ENCODE data around the gene HNRNPC.
"Not testable (repeated sequence)": the region's sequence is repeated elsewhere in the genome, so short reads cannot be mapped to it uniquely, and the experiment has no call there.

Gene HNRNPC

DNA sequence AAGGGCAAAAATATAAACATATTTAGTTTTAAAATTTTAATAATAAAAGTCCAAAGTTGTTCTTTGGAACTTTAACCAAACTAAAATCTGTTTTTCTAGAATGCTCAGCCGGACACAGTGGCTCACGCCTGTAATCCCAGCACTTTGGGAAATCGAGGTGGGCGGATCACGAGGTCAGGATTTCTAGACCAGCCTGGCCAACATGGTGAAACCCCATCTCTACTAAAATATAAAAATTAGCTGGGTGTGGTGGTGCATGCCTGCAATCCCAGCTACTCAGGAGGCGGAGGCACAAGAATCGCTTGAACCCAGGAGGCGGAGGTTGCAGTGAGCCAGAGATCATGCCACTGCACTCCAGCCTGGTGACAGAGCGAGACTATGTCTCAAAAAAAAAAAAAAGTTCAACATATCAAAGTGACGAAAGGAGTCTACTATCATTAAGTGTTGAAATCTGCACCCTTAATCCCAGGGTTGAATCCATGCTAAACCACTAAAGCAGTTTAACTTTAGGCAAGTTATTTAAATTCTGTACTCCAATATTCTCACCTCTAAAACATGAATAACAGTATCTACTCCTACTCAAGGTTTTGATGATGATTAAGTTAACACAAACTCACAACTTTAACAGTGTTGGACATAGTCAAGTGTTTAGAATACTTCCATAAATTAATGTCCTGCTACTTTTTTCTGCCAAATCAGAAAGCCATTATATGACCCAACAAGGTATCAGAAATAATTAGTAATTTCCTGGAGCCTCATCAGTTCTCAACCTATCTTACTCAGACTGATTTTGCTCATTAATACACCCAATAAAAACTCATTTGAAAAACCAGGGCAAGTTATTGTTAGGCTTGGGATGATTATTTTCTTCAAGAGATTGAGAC lies 11.0 kb downstream of the HNRNPC start:
- TF ChIP-seq, protein P1, sequence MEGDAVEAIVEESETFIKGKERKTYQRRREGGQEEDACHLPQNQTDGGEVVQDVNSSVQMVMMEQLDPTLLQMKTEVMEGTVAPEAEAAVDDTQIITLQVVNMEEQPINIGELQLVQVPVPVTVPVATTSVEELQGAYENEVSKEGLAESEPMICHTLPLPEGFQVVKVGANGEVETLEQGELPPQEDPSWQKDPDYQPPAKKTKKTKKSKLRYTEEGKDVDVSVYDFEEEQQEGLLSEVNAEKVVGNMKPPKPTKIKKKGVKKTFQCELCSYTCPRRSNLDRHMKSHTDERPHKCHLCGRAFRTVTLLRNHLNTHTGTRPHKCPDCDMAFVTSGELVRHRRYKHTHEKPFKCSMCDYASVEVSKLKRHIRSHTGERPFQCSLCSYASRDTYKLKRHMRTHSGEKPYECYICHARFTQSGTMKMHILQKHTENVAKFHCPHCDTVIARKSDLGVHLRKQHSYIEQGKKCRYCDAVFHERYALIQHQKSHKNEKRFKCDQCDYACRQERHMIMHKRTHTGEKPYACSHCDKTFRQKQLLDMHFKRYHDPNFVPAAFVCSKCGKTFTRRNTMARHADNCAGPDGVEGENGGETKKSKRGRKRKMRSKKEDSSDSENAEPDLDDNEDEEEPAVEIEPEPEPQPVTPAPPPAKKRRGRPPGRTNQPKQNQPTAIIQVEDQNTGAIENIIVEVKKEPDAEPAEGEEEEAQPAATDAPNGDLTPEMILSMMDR (conservative IDR thresholded peaks at IDR 0.05) = no peak
- H3K27ac ChIP-seq = no peak overlapping the region

DNA sequence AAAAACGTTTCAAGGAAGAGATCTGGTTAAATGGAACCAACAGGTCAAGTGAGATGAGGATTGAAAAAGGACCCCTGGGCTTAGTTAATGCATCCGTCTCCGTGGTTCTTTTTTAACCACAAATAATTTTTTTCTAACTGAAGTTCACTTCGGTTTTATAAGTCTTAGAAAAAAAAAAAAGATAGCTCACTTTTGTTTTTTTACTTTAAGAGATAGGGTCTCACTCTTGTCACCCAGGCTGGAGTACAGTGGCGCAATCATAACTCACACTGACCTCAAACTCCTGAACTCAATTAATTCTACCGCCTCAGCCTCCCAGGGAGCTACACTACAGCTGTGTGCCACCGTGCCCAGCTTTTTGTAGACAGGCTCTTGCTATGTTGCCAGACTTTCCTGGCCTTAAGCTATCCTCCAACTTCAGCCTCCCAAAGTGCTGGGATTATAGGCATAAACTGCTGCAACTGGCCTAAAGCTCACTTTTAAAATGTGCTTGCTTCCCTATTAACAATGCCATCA lies 11.8 kb downstream of the HNRNPC start:
- no peak overlapping the region for H3K27ac ChIP-seq
- TF ChIP-seq, protein P1 (conservative IDR thresholded peaks at IDR 0.05) = no peak

DNA sequence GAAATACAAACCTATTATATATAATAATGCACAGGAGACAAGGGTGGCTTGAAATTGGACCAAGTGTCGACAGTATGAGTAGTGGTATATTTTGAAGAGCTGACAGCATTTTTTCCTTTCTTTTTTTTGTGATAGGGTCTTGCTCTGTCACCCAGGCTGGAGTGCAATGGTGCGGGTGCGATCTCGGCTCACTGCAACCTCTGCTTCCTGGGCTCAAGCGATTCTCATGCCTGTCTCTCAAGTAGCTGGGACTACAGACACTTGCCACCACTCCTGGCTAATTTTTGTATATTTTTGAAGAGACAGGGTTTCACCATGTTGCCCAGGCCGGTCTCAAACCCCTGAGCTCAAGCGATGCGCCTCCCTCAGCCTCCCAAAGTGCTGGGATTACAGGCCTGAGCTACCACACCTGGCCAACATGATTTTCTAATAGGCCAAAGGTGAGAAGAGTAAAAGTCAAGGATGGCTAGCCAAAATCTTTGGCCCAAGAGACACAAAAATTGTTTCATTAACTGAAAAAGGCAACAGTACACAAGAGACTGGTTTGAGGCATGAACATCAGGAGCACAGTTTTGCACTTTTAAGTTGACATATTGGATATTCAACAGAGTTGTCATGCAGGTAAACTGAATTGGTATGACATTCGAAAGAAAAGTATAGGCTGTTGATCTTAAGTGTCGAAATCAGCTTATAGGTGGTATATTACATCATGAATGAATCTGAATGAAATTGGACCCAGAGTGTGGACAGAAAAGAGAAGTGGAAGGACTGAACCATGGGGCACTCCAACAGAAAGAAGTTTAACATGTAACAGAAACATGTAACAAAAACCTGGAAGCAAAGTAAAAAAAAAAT lies 12.5 kb downstream of the HNRNPC start:
- TF ChIP-seq, protein P1 (conservative IDR thresholded peaks at IDR 0.05) = no peak
- H3K27ac ChIP-seq = no peak overlapping the region; the same call in 1 of the 2 replicates

DNA sequence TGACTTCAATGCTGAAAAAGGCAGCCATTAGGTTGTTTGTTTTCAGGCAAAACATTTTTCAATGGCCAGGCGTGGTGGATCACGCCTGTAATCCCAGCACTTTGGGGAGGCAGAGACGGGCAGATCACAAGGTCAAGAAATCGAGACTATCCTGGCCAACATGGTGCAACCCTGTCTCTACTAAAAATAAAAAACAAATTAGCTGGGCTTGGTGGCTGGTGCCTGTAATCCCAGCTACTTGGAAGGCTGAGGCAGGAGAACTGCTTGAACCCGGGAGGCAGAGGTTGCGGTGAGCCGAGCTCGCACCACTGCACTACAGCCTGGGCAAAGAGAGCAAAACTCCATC lies 13.2 kb downstream of the HNRNPC start:
- not testable (repeated sequence) for H3K27ac ChIP-seq

DNA sequence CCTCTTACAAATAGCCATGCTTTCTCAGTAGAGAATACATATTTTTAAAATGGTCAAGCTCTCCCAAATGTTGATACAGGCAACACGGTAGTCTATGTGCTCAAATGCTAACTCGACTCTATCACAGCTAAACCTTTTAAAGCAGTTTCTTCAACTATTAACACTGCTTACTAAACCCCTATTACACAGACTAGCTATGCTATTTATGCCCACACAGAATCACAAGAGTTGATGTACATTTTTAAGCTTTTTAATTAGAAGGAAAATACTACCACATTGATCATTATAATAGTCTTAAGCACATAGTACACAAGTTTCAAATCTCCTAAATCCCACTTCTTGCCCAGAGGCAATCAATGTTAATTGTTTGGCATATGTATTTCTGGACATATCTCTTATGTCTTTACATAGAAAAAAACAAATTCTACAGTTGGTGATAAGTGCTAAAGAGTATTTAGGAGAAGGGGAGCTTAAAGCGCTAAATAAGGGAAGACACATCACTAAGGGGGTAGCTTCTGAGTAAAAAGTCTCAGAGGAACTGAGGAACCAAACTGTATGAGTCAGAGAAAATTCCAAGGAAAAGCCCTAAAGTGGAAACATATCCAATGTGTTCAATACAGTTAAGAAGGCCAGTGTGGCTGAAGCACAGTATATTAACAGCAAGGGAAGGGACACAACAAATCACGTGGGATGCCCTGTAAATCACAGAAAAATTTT lies 13.7 kb downstream of the HNRNPC start:
- TF ChIP-seq, protein P1 (conservative IDR thresholded peaks at IDR 0.05) = no peak
- no peak overlapping the region; the same call in 1 of the 2 replicates for H3K27ac ChIP-seq

DNA sequence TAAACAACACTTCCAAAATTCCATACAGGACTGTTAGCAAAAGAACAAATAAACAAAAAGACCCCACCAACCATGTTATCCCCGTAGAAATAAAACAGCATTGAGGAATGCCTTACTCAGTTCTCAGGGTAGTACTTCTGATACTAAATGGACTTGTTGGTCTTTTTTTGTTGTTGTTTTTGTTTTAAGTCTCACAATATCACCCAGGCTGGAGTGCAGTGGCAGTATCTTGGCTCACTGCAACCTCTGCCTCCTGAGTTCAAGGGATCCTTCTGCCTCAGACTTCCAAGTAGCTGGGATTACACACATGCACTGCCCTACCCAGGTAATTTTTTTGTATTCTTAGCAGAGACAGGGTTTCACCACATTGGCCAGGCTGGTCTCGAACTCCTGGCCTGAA lies 17.1 kb downstream of the HNRNPC start:
- TF ChIP-seq, protein P1 (conservative IDR thresholded peaks at IDR 0.05) = no peak
- H3K27ac ChIP-seq = no peak overlapping the region

DNA sequence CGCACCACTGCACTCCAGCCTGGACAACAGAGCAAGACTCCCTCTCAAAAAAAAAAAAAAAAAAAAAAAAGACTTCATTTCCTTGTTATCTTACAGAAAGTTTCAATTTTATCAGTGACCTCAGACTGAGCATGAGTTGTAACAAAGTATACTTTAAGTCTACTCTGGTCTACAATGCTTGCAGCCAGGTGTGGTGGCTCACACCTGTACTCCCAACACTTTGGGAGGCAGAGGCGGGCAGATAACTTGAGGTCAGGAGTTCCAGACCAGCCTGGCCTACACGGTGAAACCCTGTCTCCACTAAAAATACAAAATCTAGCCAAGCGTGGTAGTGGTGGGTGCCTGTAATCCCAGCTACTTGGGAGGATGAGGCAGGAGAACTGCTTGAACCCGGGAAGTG lies 18.0 kb downstream of the HNRNPC start:
- no peak overlapping the region for H3K27ac ChIP-seq
- TF ChIP-seq, protein P1 (conservative IDR thresholded peaks at IDR 0.05) = no peak

Data from VCaP (cell line).